GM21737 (cell line): ENCODE results near the gene HTR5A.
"Not testable (repeated sequence)": the region's sequence is repeated elsewhere in the genome, so short reads cannot be mapped to it uniquely, and the experiment has no call there.

Experiments
- ATAC-seq: cut with Tn5 transposase; IDR thresholded peaks from one replicate; pipeline ENCODE4 v1.9.1; 2021; ENCODE audit warnings: mild to moderate bottlenecking, moderate library complexity; ENCODE audit not compliant: unreplicated experiment

Gene HTR5A

DNA sequence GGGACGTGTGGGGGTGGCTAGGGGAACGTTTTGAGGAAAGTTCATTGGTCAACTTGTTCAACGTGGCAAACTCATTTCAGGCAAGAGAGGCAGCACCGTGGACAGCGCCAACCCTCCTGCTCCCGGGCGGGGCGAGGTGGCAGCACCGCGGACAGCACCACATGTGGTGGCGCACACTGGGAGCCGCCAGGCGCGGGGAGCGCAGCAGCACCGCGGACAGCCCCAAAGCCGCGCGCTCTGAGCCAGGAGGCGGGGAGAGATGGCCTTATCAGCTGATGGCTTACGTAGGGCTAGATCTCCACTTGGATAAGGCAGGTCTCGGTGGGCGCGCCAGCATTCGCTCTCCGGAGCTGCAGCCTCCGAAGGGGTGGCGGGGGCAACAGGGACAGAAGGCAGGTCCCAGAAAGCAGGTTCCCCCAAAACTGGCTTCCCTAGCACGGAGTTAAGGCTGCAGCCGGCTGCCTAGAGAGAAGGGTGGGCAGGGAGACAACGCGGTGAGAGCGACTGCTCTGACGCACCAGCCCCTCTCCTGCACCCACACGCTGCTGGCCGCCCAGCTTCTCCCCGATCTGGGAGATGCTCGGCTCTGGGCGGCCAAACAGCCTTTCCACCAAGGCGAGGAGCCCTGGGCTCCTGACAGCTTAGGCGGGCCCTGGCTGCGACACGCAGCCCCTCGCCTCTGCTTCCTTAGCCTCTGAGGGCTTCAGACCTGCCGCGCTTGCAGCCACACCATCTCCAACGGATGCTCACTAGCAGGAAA is at the start of gene HTR5A:
Gene HTR5A, plus strand, starts transcription at position 333 of the 760 bp plus-strand sequence. CDS start 576 bp downstream, outside the sequence.
- ATAC-seq, result peak; percentile 94

DNA sequence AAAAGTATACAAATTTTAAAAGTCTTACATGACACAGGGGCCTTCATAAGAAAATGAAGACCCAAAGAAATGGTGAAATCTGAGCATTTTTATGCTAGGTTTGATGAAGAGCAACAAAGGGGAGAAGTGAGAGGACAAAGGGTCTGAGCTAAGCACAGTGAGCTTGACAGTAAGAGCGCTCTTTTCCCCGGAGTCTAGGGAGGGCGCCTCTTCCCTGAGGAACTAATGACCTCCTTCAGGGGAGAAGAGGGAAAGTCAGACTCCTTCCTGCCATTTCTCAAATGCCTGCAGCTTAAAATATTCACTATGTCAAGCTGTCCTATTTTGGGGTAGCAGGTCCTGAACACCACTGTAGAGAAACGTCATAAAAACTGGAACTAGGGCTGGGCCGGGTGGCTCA is 49.1 kb upstream of the HTR5A start:
- ATAC-seq, result no peak

DNA sequence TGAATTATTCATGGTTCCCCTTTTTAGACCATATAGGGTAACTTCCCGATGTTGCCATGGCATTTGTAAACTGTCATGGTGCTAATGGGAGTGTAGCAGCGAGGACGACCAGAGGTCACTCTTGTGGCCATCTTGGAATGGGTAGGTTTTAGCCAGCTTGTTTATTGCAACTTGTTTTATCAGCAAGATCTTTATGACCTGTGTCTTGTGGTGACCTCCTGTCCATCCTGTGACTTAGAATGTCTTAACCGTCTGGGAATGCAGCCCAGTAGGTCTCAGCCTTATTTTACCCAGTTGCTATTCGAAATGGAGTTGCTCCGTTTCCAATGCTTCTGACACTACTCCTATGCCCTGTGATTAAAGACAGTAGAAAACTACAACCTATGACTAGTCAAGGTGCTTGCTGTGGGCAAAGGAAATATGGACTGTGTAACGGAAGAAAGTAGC is 48.4 kb upstream of the HTR5A start:
- ATAC-seq, result no peak

DNA sequence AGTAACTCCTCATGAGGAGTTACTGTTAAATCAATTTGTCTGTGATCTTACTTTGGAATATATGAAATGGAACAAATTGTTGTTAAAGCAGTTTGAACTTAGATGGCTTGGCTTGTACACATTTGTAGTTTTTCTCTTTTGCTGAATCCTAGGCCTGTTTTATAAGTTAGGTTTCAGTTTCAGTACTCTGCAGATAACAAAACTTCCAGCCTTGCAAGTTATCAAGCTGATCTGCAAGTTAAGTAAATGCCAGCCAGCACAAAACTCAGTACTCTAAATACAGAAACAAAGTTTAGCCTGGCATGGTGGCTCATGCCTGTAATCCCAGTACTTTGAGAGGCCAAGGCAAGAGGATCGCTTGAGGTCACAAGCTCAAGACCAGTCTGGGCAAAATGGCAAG is 42.2 kb upstream of the HTR5A start:
- no peak for ATAC-seq

DNA sequence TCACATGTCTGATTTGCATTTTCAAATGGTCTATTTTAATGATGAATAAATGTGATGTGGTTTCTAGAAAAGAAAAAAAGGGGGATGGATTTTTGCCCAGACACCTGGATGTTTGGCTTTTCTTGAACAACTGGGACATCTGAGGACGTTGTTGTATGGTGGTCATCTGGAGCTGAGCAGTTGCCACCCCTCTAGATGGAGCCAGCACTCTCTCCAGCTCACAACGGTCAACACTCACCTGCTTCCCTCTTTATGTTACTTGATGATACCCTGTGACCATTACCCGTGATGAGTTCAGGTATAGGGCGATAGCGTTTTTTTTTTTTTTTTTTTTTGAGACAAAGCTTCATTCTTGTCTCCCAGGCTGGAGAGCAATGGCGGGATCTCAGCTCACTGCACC is 37.1 kb upstream of the HTR5A start:
- no peak for ATAC-seq

DNA sequence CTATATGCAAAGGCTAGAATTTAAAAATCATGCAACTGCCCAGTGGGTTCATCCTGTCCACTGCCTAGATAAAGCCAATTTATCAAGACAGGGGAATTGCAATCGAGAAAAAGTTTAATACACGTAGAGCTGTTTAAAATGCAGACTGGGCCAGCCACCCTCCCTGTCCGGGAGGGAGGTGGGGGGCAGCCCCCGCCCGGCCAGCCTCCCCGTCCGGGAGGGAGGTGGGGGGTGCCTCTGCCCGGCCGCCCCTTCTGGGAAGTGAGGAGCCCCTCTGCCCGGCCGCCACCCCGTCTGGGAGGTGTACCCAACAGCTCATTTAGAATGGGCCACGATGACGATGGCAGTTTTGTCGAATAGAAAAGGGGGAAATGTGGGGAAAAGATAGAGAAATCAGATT is 35.6 kb upstream of the HTR5A start:
- not testable (repeated sequence) for ATAC-seq

DNA sequence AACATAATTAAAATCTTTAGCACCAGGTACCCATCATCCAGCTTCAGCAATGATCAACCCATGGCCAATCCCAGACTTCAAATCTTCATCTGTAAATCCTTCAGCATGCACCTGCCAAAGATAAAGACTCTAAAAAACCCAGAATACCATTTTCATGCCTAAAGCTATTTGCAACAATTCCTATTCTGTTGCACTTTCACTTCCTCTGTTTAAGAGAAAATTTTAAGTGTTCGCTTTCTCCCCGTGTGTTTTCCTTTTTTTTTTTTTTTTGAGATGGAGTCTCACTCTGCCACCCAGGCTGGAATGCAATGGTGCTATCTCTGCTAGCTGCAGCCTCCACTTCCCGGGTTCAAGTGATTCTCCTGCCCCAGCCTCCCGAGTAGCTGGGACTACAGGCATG is 31.8 kb upstream of the HTR5A start:
- no peak for ATAC-seq

DNA sequence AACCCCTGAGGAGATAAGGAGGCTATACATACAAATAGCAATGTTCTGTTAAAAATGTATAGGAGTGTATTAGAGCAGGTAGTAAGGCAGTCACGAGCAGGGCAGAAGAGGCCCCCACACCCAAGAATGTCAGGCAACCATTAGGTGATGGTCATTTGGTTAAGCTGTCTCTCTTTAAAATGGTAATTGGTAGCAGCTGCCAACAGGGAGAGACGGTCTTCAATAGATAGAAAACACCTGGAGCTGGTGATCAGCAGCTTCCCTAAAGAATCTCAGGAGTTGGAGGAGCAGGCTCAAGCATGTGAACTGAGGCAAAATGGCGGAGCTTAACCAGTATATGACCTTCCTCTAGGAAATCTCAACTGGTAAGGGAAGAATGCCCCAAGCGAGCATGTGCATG is 26.4 kb upstream of the HTR5A start:
- ATAC-seq, result no peak

DNA sequence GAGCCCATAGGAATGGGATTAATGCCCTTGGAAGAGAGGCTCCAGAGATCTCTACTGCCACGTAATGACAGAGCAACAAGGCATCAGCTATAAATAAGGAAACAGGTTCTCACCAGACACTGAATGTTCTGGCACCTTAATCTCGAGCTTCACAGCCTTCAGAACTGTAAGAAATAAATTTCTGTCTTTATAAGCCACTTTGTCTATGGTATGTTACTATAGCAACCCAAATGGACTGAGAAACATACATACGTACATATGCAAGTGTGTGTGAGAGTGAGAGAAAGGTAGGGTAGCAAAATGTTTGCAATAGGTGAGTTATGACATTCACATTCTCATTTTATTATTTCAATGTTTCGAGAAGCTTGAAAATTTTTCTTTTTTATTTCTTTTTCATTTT is 22.1 kb upstream of the HTR5A start:
- ATAC-seq, result no peak

DNA sequence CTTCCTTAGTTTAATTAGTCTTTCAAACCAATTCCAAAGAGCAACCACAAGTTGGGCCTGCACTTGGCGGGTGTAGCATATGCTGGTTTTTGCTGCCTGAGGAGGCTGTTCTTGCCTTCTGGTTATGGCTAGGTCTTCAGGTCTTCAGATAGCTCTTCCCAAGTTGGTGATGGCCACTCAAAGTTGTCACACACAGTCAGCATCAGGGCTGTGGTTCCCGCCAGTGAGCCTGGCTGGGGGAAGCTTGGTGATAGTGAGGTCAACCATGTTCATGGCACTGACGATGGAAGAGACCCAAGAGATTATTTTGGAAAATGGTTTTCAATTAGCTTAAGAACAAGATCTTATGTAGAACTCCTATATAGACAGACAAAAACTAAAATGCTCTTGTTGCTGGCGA is 18.8 kb upstream of the HTR5A start:
- ATAC-seq, result no peak

DNA sequence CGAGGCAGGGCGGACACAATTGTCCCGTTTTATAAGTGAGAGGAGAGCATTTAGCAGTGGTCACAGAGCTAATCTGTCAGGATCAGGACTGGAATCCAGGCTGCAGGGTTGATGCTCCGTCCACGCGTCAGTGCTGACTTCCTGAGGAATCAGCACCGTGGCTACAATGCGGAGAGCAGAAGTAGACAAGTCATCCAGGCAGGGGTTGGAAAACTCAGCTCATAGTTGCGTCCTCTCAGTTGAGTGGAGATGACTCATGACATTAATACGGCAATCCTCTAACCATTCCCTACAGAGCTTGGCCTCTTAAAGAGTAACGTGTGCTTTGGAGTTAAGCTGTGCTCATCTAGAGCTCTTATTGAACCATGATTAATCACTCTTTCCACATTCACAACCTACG is 17.1 kb upstream of the HTR5A start:
- ATAC-seq, result no peak

DNA sequence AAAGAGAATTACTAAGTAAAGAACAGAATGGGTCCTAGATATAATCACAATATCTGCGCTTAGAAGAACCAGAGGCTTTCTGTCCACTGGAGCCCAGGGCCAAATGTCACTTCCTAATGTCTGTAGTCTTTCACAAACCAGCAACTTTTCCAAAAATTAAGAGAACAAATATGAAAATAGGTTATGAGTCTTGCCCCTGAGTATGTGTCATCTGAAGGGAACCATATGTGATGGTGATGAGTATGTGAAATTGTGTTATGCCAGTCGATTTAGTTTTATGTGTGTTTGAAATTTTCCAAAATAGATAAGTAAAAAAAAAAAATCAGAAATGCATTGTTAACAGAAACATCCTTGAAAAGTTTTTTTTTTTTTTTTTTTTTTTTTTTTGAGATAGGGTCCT is 15.4 kb upstream of the HTR5A start:
- ATAC-seq, result no peak

DNA sequence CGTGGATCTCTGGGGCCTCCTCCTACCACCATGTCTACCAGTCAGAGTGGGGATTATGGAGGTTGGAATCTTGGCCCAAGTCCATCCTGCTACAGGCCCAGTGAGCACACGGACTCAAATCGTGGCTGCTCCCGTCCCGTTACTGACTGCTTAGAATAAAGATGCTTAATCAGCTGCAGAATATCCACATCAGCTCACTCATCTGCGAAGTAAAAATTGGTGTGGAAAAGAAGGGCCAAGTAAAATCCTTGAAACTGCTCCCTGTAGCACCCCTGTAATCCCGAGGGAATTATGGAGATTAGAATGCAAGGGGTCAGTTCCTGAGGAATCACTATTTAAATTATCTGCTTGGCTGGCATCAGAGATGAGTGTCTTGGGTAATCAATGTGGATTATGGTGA is 13.0 kb upstream of the HTR5A start:
- ATAC-seq, result no peak

DNA sequence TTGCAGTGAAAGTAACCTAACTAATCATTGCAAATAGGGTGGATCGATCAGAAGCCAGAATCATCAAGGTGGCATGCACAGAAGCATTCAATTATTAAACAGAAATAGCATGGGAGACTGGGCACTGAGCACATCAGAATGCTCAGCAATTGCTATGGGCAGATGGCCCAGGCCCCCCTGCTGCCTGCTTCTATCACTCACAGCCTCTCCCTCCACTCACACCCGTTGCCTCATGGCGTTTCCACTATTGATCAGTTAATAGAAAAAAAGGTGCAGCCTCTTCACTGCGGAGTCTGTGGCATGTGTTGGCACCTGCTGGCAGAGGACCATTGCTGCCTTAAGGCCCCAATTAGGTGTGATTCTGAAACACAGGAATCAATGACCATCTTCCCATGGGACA is 11.2 kb upstream of the HTR5A start:
- no peak for ATAC-seq

DNA sequence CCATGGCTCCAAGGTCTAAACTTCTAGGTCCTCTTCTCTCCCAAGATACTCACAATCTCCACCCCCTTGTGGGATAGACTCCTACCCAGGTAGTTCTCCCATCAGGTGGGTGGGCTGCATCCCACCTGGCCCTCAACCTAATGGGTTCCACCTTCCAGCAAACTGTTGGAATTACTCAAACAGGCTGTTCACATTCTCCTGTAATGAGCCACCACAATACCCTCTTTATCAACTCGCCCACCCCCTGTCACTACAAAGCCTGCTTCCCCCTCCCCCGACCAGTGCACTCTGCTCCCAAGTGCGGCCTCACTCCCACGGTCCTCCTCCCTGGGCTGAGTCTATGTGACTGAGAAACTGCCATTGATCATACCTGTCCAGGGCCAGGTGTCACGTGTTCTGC is 10.4 kb upstream of the HTR5A start:
- ATAC-seq, result no peak

DNA sequence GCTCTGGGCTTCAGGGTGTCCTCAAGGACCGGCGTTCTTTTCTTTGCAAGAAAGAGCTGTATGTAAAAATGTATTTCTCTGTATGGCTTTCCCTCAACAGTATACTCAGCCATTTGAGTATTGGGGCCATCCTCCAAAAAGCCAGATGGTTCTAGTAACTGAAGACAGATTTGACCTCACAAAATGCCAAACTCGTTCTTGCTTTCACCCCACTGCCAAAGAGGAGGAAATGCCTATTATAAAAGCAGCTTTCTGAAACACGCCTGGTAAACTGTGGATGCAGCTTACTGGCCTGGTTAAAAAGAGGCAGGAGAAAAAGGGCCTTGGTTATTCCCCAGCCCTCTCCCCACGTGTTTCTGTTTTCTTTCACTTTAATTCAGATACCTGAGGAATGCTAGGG is 7.7 kb upstream of the HTR5A start:
- ATAC-seq, result no peak

DNA sequence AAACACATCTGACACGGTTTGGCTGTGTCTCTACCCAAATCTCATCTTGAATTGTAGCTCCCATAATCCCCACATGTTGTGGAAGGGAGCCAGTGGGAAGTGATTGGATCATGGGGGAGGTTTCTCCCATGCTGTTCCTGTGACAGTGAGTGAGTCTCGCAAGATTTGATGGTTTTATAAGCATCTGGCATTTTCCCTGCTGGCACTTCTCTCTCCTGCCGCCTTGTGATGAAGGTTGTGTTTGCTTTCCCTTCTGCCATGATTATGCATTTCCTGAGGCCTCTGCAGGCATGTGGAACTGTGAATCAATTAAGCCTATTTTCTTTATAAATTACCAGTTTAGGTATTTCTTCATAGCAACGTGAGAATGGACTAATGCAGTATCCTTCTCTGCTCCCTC is 5.9 kb upstream of the HTR5A start:
- ATAC-seq, result no peak

DNA sequence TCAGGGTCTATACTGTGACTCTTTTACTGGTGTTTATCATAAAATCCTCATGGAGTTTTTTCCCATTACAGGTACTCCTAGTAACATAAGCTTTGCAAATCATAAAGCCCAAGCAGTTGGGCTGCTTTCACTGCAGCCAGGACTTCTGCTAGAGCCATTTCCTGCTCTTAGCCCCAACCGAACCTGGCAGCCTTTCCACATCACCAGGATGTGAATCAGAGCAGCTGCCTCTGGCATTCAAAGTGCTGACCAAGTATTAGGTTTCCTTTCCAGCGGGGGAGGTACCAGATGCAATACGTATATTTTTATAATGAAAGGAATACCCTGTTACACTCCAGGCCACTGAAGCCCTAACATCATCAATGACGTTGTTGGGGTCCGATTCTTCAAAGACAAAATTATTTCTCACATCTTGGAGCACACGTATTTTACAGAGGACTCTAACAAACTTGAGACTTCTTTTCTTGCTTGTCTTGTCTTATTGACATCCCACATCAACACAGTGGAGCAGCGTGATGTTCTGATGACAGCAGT is 3.6 kb upstream of the HTR5A start:
- ATAC-seq, result no peak

DNA sequence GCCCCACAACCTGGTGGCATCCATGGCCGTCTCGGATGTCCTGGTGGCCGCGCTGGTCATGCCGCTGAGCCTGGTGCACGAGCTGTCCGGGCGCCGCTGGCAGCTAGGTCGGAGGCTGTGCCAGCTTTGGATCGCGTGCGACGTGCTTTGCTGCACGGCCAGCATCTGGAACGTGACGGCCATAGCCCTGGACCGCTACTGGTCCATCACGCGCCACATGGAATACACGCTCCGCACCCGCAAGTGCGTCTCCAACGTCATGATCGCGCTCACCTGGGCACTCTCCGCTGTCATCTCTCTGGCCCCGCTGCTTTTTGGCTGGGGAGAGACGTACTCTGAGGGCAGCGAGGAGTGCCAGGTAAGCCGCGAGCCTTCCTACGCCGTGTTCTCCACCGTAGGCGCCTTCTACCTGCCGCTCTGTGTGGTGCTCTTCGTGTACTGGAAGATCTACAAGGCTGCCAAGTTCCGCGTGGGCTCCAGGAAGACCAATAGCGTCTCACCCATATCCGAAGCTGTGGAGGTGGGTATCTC is 1.1 kb downstream of the HTR5A start:
- ATAC-seq, result no peak

DNA sequence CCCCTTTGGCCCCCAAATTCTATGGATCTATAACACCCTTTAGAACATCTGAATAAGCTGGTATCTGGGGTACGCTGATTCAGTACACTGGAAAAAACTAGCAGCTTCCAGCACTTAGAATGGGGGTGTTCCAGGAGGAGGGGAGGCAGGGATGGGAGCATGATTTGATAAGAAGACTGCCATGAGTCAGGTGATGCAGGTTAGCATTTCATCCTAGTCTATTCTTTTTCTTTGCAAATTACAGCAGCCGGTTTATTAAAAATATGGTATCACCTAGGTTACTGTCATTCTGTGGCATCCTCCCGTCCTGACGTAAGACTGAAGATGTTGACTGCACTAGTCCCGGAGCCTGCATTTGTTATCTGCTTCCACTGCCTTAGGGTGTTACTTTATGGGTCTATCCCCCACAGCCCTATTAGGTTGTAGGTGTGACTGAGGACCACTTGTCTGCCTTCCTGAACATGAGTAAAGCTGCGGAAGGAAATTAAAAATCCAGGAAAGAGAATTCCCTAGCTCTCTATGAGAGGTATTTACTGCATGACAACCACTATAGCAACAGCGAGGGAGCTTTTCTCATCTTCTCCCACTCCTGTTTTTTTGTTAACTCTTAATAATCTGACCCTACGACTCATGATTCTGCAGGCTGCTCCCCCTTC is 1.9 kb downstream of the HTR5A start:
- ATAC-seq, result no peak

DNA sequence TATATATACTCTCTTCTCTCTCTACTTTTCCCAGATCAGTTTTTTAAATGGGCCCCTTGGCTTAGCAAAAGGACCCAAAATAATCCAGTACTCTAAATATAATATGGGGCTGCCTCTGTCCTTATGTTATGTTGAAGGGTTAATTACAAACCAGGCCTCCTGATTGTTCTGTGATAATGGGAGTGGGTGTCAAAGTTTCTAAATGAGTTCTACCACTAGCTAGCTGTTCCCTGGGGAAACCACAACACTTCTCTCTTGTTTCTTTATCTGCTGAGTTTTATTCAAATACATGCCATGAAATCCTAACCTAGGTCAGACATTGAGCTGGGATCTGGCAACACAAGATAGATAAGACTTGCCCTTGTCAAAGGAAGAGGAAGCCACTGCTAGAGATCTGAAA is 3.8 kb downstream of the HTR5A start:
- no peak for ATAC-seq

DNA sequence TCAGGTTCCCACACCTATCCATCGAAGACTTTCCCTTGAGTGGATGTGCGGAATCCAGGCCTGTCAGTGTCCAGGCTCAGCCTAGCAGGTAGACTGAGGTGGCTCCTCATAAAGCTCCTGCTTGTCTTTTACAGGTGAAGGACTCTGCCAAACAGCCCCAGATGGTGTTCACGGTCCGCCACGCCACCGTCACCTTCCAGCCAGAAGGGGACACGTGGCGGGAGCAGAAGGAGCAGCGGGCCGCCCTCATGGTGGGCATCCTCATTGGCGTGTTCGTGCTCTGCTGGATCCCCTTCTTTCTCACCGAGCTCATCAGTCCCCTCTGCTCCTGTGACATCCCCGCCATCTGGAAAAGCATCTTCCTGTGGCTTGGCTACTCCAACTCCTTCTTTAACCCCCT is 13.9 kb downstream of the HTR5A start:
- no peak for ATAC-seq
